ENCODE data around the gene SMAP2.

SMAP2 gene

GRCh38 chr1:40381268-40382107 is 8.0 kb downstream of the SMAP2 start:
- Histone ChIP-seq H3K27ac (peak overlapping the region; percentile 90), H3K9ac (ENCODE audit: insufficient read length) (no peak overlapping the region), H3K9me3 (ENCODE audit: low read depth, low read length) (no peaks in the 10 kb centered on the region), H3K4me3 (no peak overlapping the region), H3K36me3 (ENCODE audit: insufficient read depth, low read length) (no peaks in the 10 kb centered on the region)
- TF ChIP-seq POLR2AphosphoS5 (IDR thresholded peaks at IDR 0.05; ENCODE audit: borderline replicate concordance, low read depth, low read length) (no peak), FOXP2 (optimal IDR thresholded peaks at IDR 0.05; ENCODE audit: control extremely low read depth, extremely low read length, insufficient read depth) (no peak), EZH2 (IDR thresholded peaks at IDR 0.05) (no peak)
- no peak for DNase-seq (ENCODE audit: low read depth, low spot score)

- Histone ChIP-seq H3K36me3 (ENCODE audit: insufficient read depth, low read length) (no peaks in the 10 kb centered on the region), H3K9ac (ENCODE audit: insufficient read length) (no peak overlapping the region), H3K9me3 (ENCODE audit: low read depth, low read length) (no peaks in the 10 kb centered on the region), H3K4me3 (no peak overlapping the region), H3K27ac (0 out of 2 replicates have a peak overlapping the region, but pooled peaks have one; percentile 90)
- DNase-seq (ENCODE audit: low read depth, low spot score): no peak
- TF ChIP-seq EZH2 (IDR thresholded peaks at IDR 0.05): no peak
- TF ChIP-seq FOXP2 (optimal IDR thresholded peaks at IDR 0.05; ENCODE audit: control extremely low read depth, extremely low read length, insufficient read depth): no peak
- TF ChIP-seq POLR2AphosphoS5 (IDR thresholded peaks at IDR 0.05; ENCODE audit: borderline replicate concordance, low read depth, low read length): no peak
These were observed 8.6 kb downstream of the SMAP2 start for GRCh38 chr1:40382108-40382460.

GRCh38 chr1:40382601-40383000 is 9.1 kb downstream of the SMAP2 start:
- Histone ChIP-seq H3K9me3 (ENCODE audit: low read depth, low read length) (no peaks in the 10 kb centered on the region), H3K4me3 (no peak overlapping the region), H3K9ac (ENCODE audit: insufficient read length) (no peak overlapping the region), H3K27ac (peak overlapping the region; percentile 90), H3K36me3 (ENCODE audit: insufficient read depth, low read length) (no peaks in the 10 kb centered on the region)
- no peak for TF ChIP-seq POLR2AphosphoS5 (IDR thresholded peaks at IDR 0.05; ENCODE audit: borderline replicate concordance, low read depth, low read length)
- TF ChIP-seq FOXP2 (optimal IDR thresholded peaks at IDR 0.05; ENCODE audit: control extremely low read depth, extremely low read length, insufficient read depth): no peak
- TF ChIP-seq EZH2 (IDR thresholded peaks at IDR 0.05): no peak
- DNase-seq (ENCODE audit: low read depth, low spot score): no peak

- Histone ChIP-seq H3K9me3 (ENCODE audit: low read depth, low read length) (no peaks in the 10 kb centered on the region), H3K9ac (ENCODE audit: insufficient read length) (no peak overlapping the region), H3K27ac (peak overlapping the region; percentile 90), H3K36me3 (ENCODE audit: insufficient read depth, low read length) (no peaks in the 10 kb centered on the region), H3K4me3 (peak overlapping the region; percentile 46; the same call in 1 of the 2 replicates)
- TF ChIP-seq FOXP2 (optimal IDR thresholded peaks at IDR 0.05; ENCODE audit: control extremely low read depth, extremely low read length, insufficient read depth) (no peak), EZH2 (IDR thresholded peaks at IDR 0.05) (no peak), POLR2AphosphoS5 (IDR thresholded peaks at IDR 0.05; ENCODE audit: borderline replicate concordance, low read depth, low read length) (no peak)
- no peak for DNase-seq (ENCODE audit: low read depth, low spot score)
These were observed 9.6 kb downstream of the SMAP2 start for GRCh38 chr1:40383095-40383487.

GRCh38 chr1:40383488-40384412 is 10.2 kb downstream of the SMAP2 start:
- TF ChIP-seq FOXP2 (optimal IDR thresholded peaks at IDR 0.05; ENCODE audit: control extremely low read depth, extremely low read length, insufficient read depth): no peak
- no peak for TF ChIP-seq POLR2AphosphoS5 (IDR thresholded peaks at IDR 0.05; ENCODE audit: borderline replicate concordance, low read depth, low read length)
- TF ChIP-seq EZH2 (IDR thresholded peaks at IDR 0.05): no peak
- Histone ChIP-seq H3K4me3 (peak overlapping the region; percentile 46; the same call in 1 of the 2 replicates), H3K27ac (peak overlapping the region; percentile 90), H3K9ac (ENCODE audit: insufficient read length) (peak overlapping the region; percentile 6), H3K36me3 (ENCODE audit: insufficient read depth, low read length) (no peaks in the 10 kb centered on the region), H3K9me3 (ENCODE audit: low read depth, low read length) (no peaks in the 10 kb centered on the region)
- DNase-seq (ENCODE audit: low read depth, low spot score): no peak

- TF ChIP-seq EZH2 (IDR thresholded peaks at IDR 0.05): no peak
- H3K9ac ChIP-seq (ENCODE audit: insufficient read length): peak overlapping the region; percentile 6
- H3K27ac ChIP-seq: peak overlapping the region; percentile 90
- H3K9me3 ChIP-seq (ENCODE audit: low read depth, low read length): no peaks in the 10 kb centered on the region
- no peak for DNase-seq (ENCODE audit: low read depth, low spot score)
- H3K36me3 ChIP-seq (ENCODE audit: insufficient read depth, low read length): no peaks in the 10 kb centered on the region
- H3K4me3 ChIP-seq: no peak overlapping the region
These were observed 10.9 kb downstream of the SMAP2 start for GRCh38 chr1:40384413-40384762.

- Histone ChIP-seq H3K27ac (peak overlapping the region; percentile 92), H3K9ac (ENCODE audit: insufficient read length) (peak overlapping the region; percentile 54), H3K36me3 (ENCODE audit: insufficient read depth, low read length) (no peaks in the 10 kb centered on the region), H3K4me3 (no peak overlapping the region), H3K9me3 (ENCODE audit: low read depth, low read length) (no peaks in the 10 kb centered on the region)
- no peak for DNase-seq (ENCODE audit: low read depth, low spot score)
- TF ChIP-seq EZH2 (IDR thresholded peaks at IDR 0.05): no peak
- TF ChIP-seq POLR2AphosphoS5 (IDR thresholded peaks at IDR 0.05; ENCODE audit: borderline replicate concordance, low read depth, low read length): no peak
- TF ChIP-seq FOXP2 (optimal IDR thresholded peaks at IDR 0.05; ENCODE audit: control extremely low read depth, extremely low read length, insufficient read depth): no peak
These were observed 11.4 kb downstream of the SMAP2 start for GRCh38 chr1:40384887-40385286.
